NCI-H187 (cell line): ENCODE measurements around the gene TARBP1.
"Not testable (repeated sequence)": the region's sequence is repeated elsewhere in the genome, so short reads cannot be mapped to it uniquely, and the experiment has no call there.

Experiments used
- DNase-seq, 2 experiments: peaks; one replicate each; lab custom pipeline; 2025; lab: John Stamatoyannopoulos, UW

TARBP1 gene

DNA sequence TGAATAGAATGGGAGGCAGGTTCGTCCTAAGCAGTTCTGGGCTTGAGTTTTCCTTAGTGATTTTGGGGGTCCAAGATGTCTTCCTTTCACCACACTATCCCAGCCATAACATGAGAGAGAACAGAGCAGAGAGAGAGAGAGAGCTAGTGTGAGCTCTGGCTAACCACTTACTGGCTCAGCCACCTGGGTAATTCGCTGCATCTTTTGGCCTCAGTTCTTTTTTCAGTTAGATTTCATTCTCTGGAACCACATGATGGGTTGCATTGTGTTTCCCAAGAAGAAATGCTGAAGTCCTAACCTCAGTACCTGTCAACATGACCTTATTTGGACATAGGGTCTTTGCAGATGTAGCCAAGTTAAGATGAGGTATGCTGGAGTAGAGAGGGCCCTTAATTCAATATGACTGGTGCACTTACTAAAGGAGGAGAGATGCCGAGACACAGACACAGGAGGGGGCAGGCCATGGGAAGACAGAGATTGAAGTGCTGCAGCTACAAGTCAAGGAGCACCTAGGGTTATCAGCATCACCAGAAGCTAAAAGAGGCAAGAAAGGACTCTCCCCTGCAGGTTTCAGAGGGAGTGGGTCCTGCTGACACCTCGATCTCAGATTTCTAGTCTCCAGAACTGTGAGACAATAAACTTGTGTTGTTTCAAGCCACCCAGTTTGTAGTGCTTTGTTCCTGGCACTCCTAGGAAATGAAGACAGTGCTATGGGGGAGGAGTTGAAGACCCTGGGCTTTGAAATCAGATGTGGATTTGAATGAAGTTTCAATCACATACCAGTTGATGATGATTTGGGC, 26.2 kb upstream of the TARBP1 start:
- no peak for DNase-seq

DNA sequence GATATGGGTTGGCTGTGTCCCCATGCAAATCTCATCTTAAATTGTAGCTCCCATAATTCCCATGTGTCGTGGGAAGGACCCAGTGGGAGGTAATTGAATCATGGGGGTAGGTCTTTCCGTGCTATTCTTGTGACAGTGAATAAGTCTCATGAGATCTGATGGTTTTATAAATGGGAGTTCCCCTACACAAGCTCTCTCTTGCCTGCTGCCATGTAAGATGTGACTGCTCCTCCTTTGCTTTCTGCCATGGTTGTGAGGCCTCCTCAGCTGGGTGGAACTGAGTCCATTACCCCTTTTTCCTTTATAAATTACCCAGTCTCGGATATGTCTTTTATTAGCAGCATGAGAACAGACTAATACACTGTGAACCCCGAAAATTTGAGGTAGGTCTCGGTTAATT, 25.3 kb upstream of the TARBP1 start:
- DNase-seq = not testable (repeated sequence)

GRCh38 chr1:234503193-234504050, 24.4 kb upstream of the TARBP1 start:
- no peak for DNase-seq

DNA sequence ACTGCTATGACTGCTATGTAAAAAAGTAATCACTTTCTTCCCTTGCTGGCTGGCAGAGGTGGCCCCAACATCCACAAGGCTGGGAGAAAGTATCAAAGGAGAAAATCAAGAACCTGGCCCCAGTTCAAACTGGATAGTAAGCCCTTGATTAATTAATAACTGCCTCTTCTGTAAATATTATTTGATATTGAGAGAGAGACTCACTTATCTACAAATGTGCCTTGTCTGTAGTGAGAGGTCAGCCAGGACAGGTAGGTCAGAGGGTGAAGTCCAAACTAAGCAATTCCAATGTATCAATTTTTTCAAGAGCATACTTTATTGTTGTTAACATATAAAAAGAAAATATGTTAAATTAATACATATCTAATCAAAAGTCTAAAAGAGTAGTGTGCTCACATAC, 23.8 kb upstream of the TARBP1 start:
- DNase-seq = no peak

DNA sequence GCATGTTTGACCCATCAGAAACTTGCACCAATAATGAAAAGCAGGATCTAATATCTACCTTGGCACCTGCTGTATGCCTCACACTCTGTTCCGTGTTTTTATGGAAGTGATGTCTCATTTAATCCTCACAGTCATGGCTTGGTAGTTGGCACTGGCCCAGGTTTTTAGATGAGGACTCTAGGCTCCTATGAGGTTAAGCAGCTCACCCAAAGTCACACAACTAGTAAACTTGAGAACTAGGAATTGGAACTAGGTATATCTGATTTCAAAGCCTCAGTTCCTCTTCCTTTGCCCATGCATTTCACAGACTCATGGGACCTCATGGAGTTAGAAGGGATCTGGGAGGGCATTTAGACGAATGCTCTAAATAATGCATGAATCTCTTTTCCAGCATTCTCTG, 21.3 kb upstream of the TARBP1 start:
- no peak for DNase-seq

- DNase-seq = no peak
Measured at GRCh38 chr1:234499943-234500245, 20.9 kb upstream of the TARBP1 start.

GRCh38 chr1:234499119-234499942, 20.4 kb upstream of the TARBP1 start:
- DNase-seq = peak; percentile 40 to 52

- no peak for DNase-seq
Measured at GRCh38 chr1:234498448-234499118, 19.6 kb upstream of the TARBP1 start.

GRCh38 chr1:234497589-234497988, 18.6 kb upstream of the TARBP1 start:
- no peak for DNase-seq

- no peak for DNase-seq
Measured at GRCh38 chr1:234495231-234495990, 16.4 kb upstream of the TARBP1 start.

- no peak for DNase-seq
Measured at GRCh38 chr1:234494049-234494448, 15.1 kb upstream of the TARBP1 start.

DNA sequence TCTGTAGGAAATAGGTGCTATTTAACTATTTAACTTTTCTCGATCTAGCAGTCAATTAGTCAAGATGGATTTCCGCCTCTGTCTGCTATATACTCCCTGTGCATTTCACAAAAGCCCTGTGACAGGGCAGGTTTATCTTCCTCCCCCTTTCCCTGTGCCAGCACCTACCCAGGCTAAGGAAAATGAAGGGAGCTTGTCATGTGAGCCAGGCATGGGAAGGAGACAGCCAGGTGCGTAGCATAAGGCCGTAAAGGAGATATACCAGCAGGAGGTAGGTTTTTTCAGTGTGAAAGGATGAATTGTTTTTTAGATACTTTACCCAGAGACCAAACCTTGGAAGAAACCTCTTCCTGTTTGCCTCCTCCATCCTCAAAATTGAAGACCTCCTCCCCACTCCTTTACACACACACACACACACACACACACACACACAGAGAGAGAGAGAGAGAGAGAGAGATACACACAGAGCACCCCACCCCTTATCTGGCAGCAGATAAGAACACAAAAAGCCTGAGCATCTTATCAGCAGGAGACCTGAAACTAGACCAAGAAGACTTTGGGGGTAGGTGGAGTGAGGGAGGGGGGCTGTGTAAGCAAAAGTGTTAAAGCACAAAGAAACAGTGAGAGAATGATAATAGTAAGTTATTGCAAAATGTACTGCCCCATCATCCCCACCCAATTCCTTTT, 12.0 kb upstream of the TARBP1 start:
- DNase-seq = no peak

- no peak for DNase-seq
Measured at GRCh38 chr1:234489698-234490077, 10.7 kb upstream of the TARBP1 start.

GRCh38 chr1:234489007-234489697, 10.2 kb upstream of the TARBP1 start:
- DNase-seq = no peak

GRCh38 chr1:234488054-234489006, 9.4 kb upstream of the TARBP1 start:
- DNase-seq = no peak

GRCh38 chr1:234486858-234487840, 8.2 kb upstream of the TARBP1 start:
- DNase-seq = no peak

DNA sequence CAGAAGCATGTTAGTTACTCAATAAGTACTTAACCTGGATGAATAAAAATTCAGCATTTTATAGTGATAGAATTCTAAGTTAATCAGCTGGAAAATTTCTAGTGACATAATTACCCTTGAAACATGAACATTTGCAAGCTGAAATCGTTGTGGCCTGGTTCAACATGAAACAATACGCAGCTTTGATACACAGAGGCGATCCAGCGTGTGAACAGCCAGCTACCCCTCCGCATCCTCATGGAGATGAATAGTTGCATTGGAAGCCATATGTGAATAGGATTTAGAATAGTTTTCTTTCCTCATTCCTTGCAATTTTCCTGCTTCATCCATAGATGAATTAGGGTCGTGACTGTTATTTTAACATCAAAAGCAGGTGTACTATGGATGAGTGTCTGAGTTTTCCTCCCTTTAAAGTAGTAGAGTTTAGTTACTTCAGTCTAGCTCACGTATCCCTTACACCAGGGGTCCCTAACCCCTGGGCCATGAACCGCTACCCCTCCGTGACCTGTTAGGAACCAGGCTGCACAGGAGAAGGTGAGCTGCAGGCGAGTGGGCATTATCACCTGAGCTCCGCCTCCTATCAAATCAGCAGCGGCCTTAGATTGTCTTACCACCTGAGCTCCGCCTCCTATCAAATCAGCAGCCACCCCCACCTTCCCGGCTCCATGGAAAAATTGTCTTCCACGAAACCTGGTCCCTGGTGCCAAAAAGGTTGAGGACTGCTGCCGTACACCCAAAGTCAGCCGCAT, 6.2 kb upstream of the TARBP1 start:
- DNase-seq = no peak
